ENCODE data around the gene SIVA1.

The SIVA1 gene

DNA sequence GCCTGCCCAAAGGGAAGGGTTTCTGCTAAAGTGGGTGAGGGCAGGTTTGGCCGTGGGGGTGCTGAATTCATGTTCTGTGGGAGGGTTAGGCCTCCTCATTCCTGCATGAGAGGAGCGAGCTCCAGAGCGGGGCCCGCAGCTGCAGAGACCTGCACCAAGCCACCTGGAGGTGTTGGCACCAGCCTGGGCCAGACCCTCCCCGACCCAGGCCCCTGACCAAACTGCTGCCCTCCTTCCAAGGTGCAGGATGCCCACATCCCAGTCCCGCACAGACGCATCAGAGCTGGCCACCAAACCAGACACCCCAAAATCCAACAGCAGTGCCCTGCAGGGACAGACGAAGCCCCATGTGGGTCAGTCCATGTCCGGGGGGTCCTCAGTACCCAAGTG lies 18.4 kb upstream of the SIVA1 start:
- DNase-seq (ENCODE audit: low spot score) (no peak), FAIRE-seq (no peak)

DNA sequence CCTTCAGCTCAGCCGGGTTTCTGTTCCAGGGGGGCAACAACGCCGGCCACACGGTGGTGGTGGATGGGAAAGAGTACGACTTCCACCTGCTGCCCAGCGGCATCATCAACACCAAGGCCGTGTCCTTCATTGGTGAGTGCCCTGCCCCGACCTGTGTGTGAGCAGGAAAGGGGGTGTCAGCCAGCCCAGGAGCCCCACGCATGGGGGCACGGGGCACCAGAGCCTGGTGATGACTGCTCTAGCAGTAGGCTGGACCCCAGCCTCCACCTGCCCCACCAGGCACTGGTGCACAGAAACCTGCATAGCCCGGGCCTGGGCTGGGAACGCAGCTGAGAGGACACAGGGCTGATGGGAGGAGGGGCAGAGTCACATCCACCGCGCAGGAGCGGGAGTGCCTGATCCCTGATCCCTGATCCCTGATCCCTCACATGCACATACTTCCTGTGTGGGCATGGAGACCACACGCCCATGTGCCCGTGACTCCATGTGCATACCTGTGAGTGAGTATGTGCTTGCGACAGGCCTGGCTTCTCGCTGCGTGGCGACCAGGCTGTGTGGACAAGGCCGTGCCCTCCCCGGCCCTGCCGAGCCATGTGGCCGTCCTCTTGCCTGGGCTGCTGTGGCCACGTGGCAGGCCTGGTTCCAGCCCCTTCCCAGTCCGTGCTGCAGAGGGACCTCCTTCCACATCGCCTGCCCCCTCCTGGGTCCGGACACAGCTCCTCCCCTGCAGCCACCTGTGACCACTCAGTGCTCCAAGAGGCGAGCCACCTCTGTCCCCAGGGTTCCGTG lies 17.8 kb upstream of the SIVA1 start:
- no peak for FAIRE-seq
- no peak for DNase-seq (ENCODE audit: low spot score)

DNA sequence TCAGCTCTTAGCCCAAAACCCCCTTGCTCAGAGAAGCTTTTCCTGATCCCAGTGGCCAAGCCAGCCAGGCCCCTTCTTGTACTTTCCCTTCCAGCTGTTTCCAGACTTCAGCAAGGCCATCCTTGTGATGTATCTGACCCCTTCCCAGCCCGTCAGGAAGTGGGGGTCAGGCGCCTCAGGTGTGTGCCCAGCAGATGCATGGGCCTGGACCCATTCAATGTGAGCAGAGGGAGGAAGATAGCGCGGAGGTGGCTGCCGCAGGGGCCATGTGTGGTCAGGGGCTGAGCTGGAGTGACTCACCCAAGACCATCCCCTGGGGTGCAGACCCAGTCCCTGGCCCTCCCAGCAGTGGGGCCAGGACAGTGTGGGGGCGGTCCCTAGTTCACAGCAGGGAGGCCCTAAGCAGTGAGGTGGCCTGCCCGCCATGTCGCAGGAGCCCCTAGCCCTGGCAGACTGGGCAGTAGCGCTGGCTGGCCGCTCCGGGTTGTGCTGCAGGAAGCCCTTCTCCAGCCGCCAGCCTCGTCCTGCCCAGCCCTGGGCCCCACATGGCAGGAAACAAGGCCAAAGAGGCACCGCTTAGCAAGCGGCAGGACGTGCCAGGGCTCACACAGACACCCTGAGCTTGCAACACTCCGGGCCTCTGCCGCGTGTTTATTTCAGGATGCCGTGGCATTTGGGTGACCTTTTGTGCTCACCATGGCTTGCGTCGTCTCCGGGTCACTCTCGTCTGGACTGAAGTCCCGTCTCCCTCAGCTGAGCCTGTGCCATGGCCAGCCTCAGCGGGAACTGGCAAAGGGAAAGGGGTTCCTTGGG lies 16.9 kb upstream of the SIVA1 start:
- no peak for DNase-seq (ENCODE audit: low spot score)

DNA sequence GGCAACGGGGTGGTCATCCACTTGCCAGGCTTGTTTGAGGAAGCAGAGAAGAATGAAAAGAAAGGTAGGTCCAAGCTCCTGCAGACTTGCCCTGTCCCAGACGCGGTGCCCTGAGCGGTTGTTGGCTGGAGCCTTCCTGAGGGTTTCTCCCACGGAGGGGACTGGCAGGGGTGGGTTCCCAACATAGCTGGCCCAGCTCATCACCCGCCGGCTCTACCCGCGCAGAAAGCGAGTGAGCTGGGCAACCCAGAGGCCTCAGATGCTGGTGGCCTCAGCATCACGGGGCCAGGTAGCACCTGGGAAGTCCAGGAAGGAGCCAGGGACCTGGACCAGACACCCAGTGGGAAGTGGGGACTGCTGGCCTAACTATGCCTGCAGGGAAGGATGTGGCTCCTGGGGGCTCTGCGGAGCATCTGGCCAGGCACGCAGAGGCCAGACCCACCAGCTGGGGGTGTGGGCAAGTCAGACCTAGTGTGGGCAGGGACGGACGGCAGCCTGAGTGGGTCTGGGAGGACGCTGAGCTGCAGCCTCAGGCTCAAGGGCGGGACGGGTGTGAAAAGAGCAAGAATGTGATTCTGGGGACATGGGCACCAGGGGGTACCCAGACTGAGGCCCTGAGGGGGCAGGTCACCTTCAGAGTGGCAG lies 14.4 kb upstream of the SIVA1 start:
- FAIRE-seq, result no peak
- DNase-seq (ENCODE audit: low spot score), result no peak

More for the DNA sequence above, 16.9 kb upstream of the SIVA1 start:
- no peak for FAIRE-seq

- no peak for DNase-seq (ENCODE audit: low spot score)
Measured at GRCh38 chr14:104739026-104739425, 13.9 kb upstream of the SIVA1 start.

DNA sequence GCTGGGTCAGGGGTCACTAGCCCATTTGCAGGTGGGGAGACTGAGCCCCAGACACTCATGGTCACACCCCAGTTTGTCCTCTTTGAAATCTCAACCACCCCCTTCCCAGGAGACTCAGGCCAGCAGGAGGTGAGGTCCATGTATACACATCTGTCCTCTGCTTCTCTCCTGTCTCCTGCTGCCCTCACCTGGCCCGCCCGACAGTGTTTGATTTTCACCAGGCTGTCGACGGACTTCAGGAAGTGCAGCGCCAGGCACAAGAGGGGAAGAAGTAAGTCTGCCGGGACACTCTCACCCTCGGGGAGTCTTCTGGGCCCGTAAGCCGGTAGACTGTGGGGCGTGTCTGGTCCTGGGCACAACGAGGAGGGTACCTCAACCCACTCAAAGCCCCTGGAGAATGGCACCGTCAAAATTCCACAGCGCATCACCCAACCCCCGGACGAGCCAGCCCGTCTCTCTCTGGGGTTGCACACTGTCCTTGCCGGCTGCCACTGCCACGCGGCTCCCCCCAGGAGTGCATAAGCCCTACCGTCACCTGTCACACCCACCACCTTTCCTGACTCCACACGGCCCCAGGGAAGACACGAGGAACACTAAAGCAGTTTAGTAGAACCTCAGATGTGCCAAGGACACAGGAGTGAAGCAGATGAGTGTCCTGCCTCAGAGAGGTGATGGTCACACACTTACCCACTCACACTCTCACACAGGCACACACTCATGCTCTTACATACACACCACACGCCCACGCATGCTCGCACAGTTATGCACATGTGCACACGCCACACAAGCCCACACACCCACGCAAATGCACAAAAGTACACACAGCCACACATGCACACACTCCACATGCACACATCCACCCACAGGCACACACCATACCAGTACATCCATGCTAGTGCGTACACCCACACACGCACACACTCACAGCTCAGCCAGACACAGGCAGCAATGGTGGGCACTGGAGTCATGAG lies 13.1 kb upstream of the SIVA1 start:
- FAIRE-seq, result no peak
- DNase-seq (ENCODE audit: low spot score), result no peak

More at GRCh38 chr14:104739026-104739425, 13.9 kb upstream of the SIVA1 start:
- FAIRE-seq, result no peak

- no peak for DNase-seq (ENCODE audit: low spot score)
- FAIRE-seq, result no peak
Measured at GRCh38 chr14:104741108-104741802, 11.7 kb upstream of the SIVA1 start.

GRCh38 chr14:104741803-104742251 lies 11.1 kb upstream of the SIVA1 start:
- FAIRE-seq, result no peak
- DNase-seq (ENCODE audit: low spot score), result no peak

GRCh38 chr14:104742586-104743455 lies 10.1 kb upstream of the SIVA1 start:
- no peak for FAIRE-seq
- no peak for DNase-seq (ENCODE audit: low spot score)

DNA sequence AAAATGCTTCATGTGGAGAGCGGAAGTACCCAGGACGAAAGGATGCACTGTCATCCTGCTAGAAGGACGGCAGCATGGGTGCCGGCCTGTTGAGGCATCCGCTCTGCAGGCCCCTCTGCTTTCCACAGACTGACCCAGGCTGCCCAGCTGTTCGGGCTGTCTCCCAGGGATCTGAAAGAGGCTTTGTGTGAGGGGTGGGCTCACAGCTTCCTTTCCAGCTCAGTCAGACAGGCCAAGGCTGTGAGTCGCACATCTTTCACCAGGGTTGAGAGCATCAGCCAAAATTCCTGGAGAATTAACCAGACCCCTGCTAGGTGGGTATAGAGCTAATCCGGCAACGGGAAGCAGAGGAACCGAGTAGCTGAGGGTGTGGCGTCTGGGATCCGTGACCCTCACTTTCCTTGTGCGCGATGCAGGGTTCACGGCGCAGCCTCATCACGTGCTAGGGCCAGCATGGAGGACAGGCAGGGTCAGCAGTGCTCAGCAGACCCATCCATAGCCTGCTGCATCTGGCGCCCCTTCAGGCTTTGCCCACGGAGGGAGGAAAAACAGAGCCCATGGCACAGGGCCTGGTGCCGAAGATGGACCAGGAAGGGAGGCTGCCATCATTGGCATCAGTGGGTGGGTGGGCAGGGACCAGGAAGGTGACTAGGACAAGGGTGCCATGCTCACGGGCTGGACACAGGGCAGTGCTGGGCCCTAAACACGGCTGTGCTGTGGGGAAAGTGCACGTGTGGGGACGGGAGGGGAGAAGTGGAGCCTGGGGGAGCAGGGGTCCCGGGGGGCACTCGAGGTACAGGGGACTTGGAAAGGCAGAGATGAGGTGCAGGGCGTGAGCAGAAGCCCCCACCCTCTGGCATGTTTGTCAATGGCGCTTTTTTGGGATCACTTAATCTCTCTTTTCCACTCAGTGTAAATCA lies 9.2 kb upstream of the SIVA1 start:
- DNase-seq (ENCODE audit: low spot score) (no peak), FAIRE-seq (no peak)

DNA sequence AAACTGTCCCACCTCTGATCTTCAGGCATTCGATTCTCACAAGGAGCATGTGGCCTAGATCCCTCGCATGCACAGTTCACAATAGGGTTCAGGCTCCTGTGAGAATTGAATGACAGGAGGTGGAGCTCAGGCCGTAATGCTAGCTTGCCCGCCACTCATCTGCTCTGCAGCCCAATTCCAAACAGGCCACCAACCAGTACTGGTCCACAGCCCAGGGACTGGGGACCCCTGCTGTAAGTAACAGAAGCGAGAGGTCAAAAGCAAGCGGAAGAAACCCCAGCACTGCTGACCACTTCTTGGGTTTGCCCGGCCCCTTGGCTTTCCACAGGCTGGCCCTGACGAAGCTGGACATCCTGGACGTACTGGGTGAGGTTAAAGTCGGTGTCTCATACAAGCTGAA lies 8.5 kb upstream of the SIVA1 start:
- FAIRE-seq (no peak), DNase-seq (ENCODE audit: low spot score) (no peak)

DNA sequence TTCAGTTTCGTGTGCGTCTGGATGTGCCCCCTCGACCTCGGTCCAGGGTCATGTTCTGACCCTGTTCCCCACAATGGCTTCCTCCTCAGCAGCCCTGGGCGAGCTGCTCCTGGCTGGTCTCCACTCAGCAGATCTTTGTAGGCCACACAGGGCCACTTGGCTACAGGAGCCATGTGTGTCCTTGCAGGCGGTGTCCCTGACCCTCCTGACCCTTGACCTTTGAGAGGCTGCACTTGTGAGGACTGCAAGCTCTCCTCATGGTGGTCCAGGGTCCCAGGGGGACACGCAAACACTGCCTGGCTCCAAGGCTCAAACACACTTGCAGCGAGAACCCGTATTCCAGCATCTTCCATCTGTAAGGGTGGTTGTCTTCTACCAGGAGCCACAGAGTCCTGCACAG lies 7.5 kb upstream of the SIVA1 start:
- FAIRE-seq, result no peak

DNA sequence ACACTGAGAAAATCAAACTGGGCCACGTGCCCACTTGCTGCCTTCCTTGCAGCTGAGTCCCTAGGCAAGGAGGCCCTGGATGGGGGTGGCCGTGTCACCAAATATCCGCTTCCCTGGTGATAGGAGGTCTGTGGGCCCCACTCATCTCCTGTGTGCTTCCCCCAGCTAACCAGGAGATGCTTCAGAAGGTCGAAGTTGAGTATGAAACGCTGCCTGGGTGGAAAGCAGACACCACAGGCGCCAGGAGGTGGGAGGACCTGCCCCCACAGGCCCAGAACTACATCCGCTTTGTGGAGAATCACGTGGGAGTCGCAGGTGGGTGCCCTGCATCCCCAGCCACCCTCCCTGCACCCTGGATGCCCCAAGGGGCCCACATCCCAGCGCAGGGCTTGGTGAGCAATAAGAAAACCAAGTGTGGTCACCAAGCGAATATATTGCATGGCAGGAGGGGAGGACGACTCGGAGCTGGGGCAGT lies 6.8 kb upstream of the SIVA1 start:
- no peak for FAIRE-seq

More for the DNA sequence above, 7.5 kb upstream of the SIVA1 start:
- no peak for DNase-seq (ENCODE audit: low spot score)

GRCh38 chr14:104746934-104747481 lies 5.9 kb upstream of the SIVA1 start:
- FAIRE-seq (no peak), DNase-seq (ENCODE audit: low spot score) (no peak)

More for the DNA sequence above, 6.8 kb upstream of the SIVA1 start:
- no peak for DNase-seq (ENCODE audit: low spot score)

DNA sequence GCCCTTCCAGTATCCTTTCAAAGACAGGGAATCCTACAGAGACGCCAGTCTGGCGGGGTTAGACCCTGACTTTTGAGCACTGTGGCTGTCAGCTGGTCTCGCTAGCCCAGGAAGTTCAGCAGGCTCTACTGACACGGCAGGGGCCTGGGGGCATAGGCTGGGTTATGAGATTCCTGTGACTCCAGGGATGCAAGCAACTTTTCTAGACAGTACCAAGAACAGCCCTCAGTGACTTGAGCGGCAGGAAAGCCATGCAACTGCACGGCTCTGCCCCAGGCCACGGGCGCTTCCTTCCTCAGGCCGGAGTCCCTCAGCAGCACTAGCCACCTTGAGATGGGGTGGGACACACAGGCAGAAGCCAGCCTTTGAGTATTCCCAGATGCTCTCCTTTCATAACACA lies 5.1 kb upstream of the SIVA1 start:
- no peak for FAIRE-seq
- no peak for DNase-seq (ENCODE audit: low spot score)

DNA sequence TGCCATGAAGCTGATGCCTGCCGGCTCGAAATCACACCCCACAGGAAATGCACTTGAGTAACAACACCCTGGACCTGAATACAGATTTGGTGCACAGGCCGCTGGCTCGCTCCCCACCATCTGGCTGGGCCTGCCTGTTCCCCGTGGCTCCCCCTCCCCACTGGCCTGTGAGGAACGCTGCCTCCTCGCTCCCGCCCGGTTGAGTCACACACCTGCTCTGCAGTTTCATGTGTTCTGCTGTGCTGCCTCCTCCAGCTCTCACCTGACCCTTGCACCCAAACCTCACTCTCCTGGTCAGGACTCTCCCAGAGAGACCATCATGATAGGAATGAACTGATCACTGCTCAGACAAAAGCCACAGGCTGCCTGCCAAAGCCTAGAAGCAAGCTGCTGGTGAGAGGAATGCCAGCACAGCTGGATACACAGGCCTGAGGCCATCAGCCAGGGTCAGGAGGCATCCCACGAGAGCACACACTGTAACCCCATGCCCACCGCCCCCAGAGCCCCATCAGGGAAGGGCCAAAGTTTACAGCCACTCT lies 3.8 kb upstream of the SIVA1 start:
- FAIRE-seq (no peak), DNase-seq (ENCODE audit: low spot score) (no peak)

DNA sequence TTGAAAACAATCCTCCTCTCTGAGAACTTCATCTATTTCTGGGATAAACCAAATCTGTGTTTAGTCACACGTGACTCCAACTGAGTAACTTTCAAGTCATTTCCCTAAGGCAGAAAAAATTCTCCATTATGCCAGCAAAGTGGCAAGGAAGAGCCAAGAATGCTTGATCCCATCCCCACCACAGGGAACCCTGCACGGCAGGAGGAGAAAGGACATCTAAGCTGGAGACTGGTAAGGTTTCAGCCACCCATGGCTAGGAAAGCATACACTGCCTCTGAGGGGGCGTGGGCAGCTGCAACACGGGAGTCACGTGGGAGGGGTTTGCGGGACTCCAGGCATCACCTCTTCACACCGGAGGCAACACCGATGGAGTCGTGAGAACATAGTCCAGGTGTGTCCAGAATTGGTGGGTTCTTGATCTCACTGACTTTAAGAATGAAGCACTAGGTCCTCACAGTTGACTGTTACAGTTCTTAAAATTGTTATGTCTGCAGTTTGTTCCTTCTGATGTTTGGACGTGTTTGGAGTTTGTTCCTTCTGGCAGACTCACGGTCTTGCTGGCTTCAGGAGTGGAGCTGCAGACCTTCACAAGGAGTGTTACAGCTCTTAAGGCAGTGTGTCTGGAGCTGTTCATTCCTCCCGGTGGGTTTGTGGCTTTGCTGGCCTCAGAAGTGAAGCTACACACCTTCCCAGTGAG lies 2.7 kb upstream of the SIVA1 start:
- no peak for FAIRE-seq

More for the DNA sequence above, 2.7 kb upstream of the SIVA1 start:
- no peak for DNase-seq (ENCODE audit: low spot score)
